OCI-LY7 (cell line): Measurements from ENCODE around the gene CXorf38.

ENCODE experiments used
- CTCF ChIP-seq: fragments of 200-600 bp; sonication (generic); conservative IDR thresholded peaks from 2 replicates; pipeline ENCODE4 v1.5.1; 2014; ENCODE audit warnings: mild to moderate bottlenecking, antibody characterized with exemption, low read length, moderate library complexity, mixed read lengths
- EZH2phosphoT487 ChIP-seq: fragments of 200-600 bp; sonication (generic); IDR thresholded peaks from 2 replicates; pipeline ENCODE4 v1.6.1; 2018; ENCODE audit warnings: low read depth, borderline replicate concordance, mild to moderate bottlenecking, mixed run types, antibody characterized with exemption, low read length, moderate library complexity, mixed read lengths

GRCh38 chrX:40663078-40663740 lies 15.8 kb upstream of the CXorf38 start:
- TF ChIP-seq CTCF (no peak), EZH2phosphoT487 (no peak)
